ENCODE data around the gene TMEM63A. TPM values are rescaled to one million over a fixed set of nuclear protein-coding genes. Genes with fewer than 3 reads are reported as not detected.

The TMEM63A gene
- total and polyA plus RNA-seq, 2 of the 13 experiments (the other 11 are each of a cell fraction or from before 2014, with no cell fraction given), result 23.9 to 53.3 TPM

DNA sequence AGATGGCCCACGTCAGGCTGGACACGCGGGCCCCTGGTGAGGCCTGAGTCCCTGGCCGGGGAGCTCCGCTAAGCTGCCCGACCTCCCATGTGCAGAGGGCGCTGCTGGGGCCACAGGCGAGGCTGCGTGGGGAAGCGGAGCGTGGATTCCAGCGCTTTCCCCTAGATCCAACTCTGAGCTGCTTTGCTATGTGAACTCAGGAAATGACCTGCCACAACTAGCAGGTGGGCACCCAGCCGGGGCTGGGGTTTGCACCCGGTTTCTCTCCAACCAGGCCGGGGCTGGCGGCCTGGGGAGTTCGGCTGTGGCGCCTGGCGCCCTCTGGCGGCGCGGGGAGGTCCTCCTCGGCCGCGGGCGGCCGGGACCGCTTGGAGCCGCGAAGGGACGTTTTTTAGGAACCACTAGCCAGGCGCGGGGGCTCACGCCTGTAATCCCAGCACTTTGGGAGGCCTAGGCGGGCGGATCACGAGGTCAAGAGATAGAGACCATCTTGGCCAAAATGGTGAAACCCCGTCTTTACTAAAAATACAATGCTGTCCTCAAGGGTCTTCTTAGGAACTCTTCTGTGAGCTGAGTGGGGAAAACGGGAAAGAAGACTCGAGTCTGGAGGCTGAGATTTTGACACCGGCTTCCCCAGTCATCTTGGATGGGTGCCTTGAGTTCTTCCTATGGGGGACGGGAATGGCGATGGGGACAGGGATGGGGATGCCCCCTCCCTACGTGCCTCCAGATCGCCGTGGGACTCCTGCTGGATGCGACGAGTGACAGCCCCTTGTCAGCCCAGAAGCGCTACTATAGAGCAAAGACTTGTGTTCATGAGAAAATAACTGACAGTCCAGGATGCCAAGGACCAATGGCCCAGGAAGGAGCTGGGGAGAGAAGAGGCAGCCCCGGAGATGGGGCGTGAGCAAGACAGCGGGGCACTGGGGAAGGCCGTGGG lies 29.3 kb upstream of the TMEM63A start (continued):
- TF ChIP-seq, protein P1, sequence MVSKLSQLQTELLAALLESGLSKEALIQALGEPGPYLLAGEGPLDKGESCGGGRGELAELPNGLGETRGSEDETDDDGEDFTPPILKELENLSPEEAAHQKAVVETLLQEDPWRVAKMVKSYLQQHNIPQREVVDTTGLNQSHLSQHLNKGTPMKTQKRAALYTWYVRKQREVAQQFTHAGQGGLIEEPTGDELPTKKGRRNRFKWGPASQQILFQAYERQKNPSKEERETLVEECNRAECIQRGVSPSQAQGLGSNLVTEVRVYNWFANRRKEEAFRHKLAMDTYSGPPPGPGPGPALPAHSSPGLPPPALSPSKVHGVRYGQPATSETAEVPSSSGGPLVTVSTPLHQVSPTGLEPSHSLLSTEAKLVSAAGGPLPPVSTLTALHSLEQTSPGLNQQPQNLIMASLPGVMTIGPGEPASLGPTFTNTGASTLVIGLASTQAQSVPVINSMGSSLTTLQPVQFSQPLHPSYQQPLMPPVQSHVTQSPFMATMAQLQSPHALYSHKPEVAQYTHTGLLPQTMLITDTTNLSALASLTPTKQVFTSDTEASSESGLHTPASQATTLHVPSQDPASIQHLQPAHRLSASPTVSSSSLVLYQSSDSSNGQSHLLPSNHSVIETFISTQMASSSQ (IDR thresholded peaks at IDR 0.05; ENCODE audit: low read depth), result no peak
- TF ChIP-seq, protein P1 (CRISPR knock-in tag; IDR thresholded peaks at IDR 0.05; ENCODE audit: borderline replicate concordance), result no peak
- no peak for TF ChIP-seq BHLHE40 (IDR thresholded peaks at IDR 0.05; ENCODE audit: low read length)
- 0 out of 2 replicates have a peak, but pooled peaks have one; percentile 31 for TF ChIP-seq ZNF766 (CRISPR knock-in tag; IDR thresholded peaks at IDR 0.05; ENCODE audit: borderline replicate concordance)
- TF ChIP-seq ZBTB38 (CRISPR knock-in tag; IDR thresholded peaks at IDR 0.05), result 0 out of 2 replicates have a peak, but pooled peaks have one; percentile 68
- TF ChIP-seq ASH2L (IDR thresholded peaks at IDR 0.05; ENCODE audit: insufficient read length, low read depth, low read length), result no peak
- TF ChIP-seq ZNF747 (CRISPR knock-in tag; IDR thresholded peaks at IDR 0.05; ENCODE audit: borderline replicate concordance), result no peak
- TF ChIP-seq, protein P2, sequence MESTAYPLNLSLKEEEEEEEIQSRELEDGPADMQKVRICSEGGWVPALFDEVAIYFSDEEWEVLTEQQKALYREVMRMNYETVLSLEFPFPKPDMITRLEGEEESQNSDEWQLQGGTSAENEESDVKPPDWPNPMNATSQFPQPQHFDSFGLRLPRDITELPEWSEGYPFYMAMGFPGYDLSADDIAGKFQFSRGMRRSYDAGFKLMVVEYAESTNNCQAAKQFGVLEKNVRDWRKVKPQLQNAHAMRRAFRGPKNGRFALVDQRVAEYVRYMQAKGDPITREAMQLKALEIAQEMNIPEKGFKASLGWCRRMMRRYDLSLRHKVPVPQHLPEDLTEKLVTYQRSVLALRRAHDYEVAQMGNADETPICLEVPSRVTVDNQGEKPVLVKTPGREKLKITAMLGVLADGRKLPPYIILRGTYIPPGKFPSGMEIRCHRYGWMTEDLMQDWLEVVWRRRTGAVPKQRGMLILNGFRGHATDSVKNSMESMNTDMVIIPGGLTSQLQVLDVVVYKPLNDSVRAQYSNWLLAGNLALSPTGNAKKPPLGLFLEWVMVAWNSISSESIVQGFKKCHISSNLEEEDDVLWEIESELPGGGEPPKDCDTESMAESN (CRISPR knock-in tag; conservative IDR thresholded peaks at IDR 0.05), result no peak
- TF ChIP-seq MIER3 (CRISPR knock-in tag; IDR thresholded peaks at IDR 0.05; ENCODE audit: borderline replicate concordance), result no peak
- peak; percentile 77 for TF ChIP-seq IKZF4 (CRISPR knock-in tag; IDR thresholded peaks at IDR 0.05; ENCODE audit: borderline replicate concordance, low read depth, not compliant biosample characterization)
- peak; percentile 55 for TF ChIP-seq XRCC5 (optimal IDR thresholded peaks at IDR 0.05; ENCODE audit: low read length)
- TF ChIP-seq CBX2 (IDR thresholded peaks at IDR 0.05; ENCODE audit: low read depth, low read length), result no peak
- no peak for TF ChIP-seq CBX2 (CRISPR knock-in tag; IDR thresholded peaks at IDR 0.05; ENCODE audit: low read depth)
- TF ChIP-seq ZNF879 (CRISPR knock-in tag; IDR thresholded peaks at IDR 0.05), result no peak
- TF ChIP-seq GLMP (CRISPR knock-in tag; IDR thresholded peaks at IDR 0.05; ENCODE audit: borderline replicate concordance), result no peak
- TF ChIP-seq ZNF567 (CRISPR knock-in tag; IDR thresholded peaks at IDR 0.05; ENCODE audit: borderline replicate concordance), result no peak
- TF ChIP-seq, protein P3, sequence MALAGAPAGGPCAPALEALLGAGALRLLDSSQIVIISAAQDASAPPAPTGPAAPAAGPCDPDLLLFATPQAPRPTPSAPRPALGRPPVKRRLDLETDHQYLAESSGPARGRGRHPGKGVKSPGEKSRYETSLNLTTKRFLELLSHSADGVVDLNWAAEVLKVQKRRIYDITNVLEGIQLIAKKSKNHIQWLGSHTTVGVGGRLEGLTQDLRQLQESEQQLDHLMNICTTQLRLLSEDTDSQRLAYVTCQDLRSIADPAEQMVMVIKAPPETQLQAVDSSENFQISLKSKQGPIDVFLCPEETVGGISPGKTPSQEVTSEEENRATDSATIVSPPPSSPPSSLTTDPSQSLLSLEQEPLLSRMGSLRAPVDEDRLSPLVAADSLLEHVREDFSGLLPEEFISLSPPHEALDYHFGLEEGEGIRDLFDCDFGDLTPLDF (CRISPR knock-in tag; IDR thresholded peaks at IDR 0.05), result no peak
- TF ChIP-seq TOPORS (CRISPR knock-in tag; IDR thresholded peaks at IDR 0.05), result no peak
- TF ChIP-seq GTF2F1 (IDR thresholded peaks at IDR 0.05; ENCODE audit: low read length), result no peak
- TF ChIP-seq KDM4B (CRISPR knock-in tag; IDR thresholded peaks at IDR 0.05), result no peak
- TF ChIP-seq SRSF9 (IDR thresholded peaks at IDR 0.05; ENCODE audit: borderline replicate concordance, insufficient read depth, low read depth, low read length, poor library complexity, severe bottlenecking), result no peak

Data from HepG2 (cell line).